GM23248 (cell line): ENCODE data around the gene TMEM139.

ENCODE experiments used
- EZH2 ChIP-seq: fragments of 200-600 bp; sonication (generic); IDR thresholded peaks from 2 replicates; pipeline ENCODE4 v1.6.1; 2018; ENCODE audit warnings: antibody characterized with exemption, mild to moderate bottlenecking; ENCODE audit not compliant: insufficient read depth, poor library complexity, severe bottlenecking
- EZH2phosphoT487 ChIP-seq: fragments of 200-600 bp; sonication (generic); IDR thresholded peaks from 2 replicates; pipeline ENCODE4 v1.6.1; 2018; ENCODE audit warnings: antibody characterized with exemption, moderate library complexity, mild to moderate bottlenecking, low read depth; ENCODE audit not compliant: insufficient read depth

DNA sequence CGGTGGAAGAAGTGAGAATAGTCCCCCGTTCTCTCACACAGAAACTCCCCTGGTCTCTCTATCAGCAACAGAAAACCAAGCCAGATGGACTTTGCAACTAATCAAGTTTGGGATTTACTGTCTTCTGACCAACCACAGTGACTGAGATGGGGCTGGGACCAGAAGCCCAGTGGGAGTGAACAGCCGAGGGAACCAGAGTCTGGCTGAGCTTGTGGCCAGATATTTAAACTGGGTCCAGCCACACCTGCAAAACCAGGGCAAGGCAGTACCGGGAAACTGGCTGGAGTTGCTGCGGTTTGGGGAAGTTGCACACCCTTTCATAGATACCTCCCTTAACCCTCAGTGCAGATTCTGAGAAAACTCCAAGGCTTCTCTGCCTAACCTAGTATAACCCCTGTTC, 15.5 kb upstream of the TMEM139 start:
- TF ChIP-seq EZH2 (no peak), EZH2phosphoT487 (no peak)
